Stomach (tissue), 4 donors: Measurements from ENCODE around the gene NUP188.

Source experiments
- EP300 ChIP-seq: sonication (generic); formaldehyde crosslinking; IDR thresholded peaks from one replicate; pipeline ENCODE4 v1.6.1; 2017; ENCODE audit warnings: antibody characterized with exemption
- TF ChIP-seq, protein P1 (sequence below), 7 experiments: fragments of 450-650 bp in 4 of 7; fragments of 200-600 bp in 3 of 7; sonication (generic) in 3 of 7; IDR thresholded peaks; one replicate each; pipeline ENCODE4 v1.5.1; 2016 to 2019; ENCODE audit warnings: antibody characterized with exemption in 7 of 7, control low read depth in 2 of 7, mild to moderate bottlenecking in 1 of 7

DNA sequence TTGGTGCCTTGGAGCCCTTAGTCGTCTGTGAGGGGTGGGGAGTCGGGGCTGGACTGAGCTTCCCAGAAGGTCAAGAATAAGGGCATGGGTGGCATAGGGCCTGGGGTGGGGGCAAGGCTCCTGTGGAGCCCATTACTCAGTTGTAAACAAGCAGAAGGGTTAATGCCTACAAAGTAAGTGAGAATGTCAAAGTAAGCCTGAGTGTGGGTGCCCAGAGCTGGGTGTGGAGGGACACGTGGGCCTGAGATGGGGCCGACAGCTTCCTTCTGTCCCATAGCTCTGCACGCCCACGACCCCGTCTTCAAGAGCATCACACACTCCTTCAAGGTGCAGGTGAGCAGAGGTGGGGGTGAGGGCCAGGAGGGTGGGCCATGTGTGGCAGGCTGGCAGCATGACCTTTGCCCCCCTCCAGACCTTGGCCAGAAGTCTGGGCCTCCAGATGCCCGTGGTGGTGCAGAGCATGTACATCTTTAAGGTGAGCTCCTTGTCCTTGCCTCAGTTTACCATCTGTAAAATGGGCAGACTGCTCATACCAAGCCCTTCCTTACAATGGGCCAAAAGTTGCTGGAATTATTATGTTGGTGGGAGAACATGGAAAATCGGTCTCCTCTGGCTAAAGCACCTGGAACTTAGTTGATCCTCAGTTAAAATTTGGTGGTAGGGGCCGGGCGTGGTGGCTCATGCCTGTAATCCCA lies 11.2 kb upstream of the NUP188 start:
- TF ChIP-seq, protein P1, sequence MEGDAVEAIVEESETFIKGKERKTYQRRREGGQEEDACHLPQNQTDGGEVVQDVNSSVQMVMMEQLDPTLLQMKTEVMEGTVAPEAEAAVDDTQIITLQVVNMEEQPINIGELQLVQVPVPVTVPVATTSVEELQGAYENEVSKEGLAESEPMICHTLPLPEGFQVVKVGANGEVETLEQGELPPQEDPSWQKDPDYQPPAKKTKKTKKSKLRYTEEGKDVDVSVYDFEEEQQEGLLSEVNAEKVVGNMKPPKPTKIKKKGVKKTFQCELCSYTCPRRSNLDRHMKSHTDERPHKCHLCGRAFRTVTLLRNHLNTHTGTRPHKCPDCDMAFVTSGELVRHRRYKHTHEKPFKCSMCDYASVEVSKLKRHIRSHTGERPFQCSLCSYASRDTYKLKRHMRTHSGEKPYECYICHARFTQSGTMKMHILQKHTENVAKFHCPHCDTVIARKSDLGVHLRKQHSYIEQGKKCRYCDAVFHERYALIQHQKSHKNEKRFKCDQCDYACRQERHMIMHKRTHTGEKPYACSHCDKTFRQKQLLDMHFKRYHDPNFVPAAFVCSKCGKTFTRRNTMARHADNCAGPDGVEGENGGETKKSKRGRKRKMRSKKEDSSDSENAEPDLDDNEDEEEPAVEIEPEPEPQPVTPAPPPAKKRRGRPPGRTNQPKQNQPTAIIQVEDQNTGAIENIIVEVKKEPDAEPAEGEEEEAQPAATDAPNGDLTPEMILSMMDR (IDR thresholded peaks at IDR 0.05), result no peak
- TF ChIP-seq EP300, result no peak
